ENCODE results near the gene RRP12.

The RRP12 gene

GRCh38 chr10:97307866-97308780 is 93.0 kb downstream of the RRP12 start:
- no peak for DNase-seq

- DNase-seq, result no peak
Measured at GRCh38 chr10:97307441-97307840, 93.7 kb downstream of the RRP12 start.
